Left cardiac atrium (tissue), 4 donors: ENCODE data around the gene COX6B1. TPM values are rescaled to one million over a fixed set of nuclear protein-coding genes. Genes with fewer than 3 reads are reported as not detected.

ENCODE experiments used
- ATAC-seq, 2 donors: fragments of 200-7000 bp; cut with Tn5 transposase; one replicate each; pipeline ENCODE4 v1.9.1; 2020; ENCODE audit warnings: mild to moderate bottlenecking in 2 of 2, moderate library complexity in 2 of 2
- DNase-seq: peaks from one replicate; pipeline ENCODE4 v3.0.0-alpha.2; 2020
- intact Hi-C, 2 donors: fragments of 100-400 bp; cut with DNase I; formaldehyde crosslinking; loops; one replicate each; pipeline versions ENCODE4 v1.14.1 to v1.15.1; 2022 to 2023
- total RNA-seq, 2 donors: library from RNA; stranded (reverse); fragmentation: NEBNext Ultra II Directional; extraction: Animal tissue kit (Norgen Biotek cat#: 25700); gene quantifications; one replicate each; pipeline ENCODE4 v1.2.1, GENCODE V29; 2021
- donor health status: DM: no; HTN: yes; CAD: no.
- donor health status: DM: no; HTN: yes; CAD: no; lungs with severe emphysema.
- donor health status: DM: yes; HTN: yes; CAD: no.
- donor health status: Dilated cardiomyopathy.

COX6B1 gene
- total RNA-seq, 2 donors from 2014 or later, result 934 to 1,059 TPM

DNA sequence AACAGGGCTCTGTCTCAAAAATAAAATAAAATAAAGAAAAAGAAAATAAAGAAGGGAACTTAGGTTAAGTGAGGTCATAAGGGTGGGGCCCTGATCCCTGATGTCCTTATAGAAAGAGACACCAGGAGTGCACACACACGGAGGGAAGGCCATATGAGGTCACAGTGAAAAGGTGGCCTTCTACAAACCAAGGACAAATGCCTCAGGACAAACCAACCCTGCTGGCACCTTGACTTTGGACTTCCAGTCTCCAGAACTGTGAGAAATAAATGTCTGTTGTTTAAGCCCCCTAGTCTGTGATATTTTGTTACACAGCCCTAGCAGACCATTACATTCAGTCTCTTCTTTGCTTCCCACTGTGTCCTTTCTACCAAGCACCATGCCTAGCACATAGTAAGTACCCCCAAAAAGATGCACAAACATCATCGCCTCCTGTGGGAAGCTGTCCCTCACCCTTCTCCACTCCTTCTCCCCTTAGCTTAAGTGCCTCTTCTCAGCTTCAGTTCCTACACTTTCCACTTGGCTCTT is 47.8 kb downstream of the COX6B1 start:
- intact Hi-C loops, result loop anchor here in 1 of 2 donors (2.0 kb wide), 1 partner anchor 237 kb away; no protein-coding TSS in a partner anchor
- DNase-seq (no peak), ATAC-seq (no peak)

DNA sequence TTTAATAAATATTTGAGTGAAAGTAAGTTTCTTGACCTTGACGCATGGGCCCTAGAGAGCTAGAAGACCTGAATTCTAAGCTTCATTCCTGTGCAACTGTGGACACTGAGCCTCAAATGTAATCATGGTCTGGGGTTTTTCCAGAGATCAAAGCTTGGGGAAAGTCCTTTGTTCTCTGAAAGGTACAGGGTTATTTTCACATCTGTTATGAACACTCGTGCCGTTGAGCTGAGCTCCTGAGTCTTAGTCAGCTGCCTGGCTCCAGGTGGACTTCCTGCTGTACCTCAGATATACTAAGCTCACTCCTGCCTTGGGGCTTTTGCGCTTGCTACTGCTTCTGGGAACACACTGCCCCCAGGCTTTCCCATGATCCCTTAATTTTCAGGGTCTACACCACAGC is 48.7 kb downstream of the COX6B1 start:
- ATAC-seq, result no peak
- no peak for DNase-seq
- intact Hi-C loops, result no loop called here

- ATAC-seq, result peak; percentile 100
- DNase-seq, result peak; percentile 97
- intact Hi-C loops, result no loop called here
Observed at GRCh38 chr19:35702223-35703012, 54.3 kb downstream of the COX6B1 start.

- DNase-seq (no peak), ATAC-seq (no peak)
- intact Hi-C loops, result no loop called here
Observed at GRCh38 chr19:35703343-35703742, 55.2 kb downstream of the COX6B1 start.

GRCh38 chr19:35704218-35704617 is 56.1 kb downstream of the COX6B1 start, which contains the start of gene ZBTB32:
TSS of gene ZBTB32 (plus strand) at chr19:35704558. CDS start at chr19:35714627, 10,069 bp downstream.
- intact Hi-C loops, result no loop called here
- ATAC-seq (peak in 1 of 2 donors; percentile 27), DNase-seq (no peak)

Other genes with a start within 250 kb of the COX6B1 start
- gene FFAR2, start 200.1 kb upstream of the COX6B1 start, total RNA-seq, result under 1 TPM; 0.44 to 0.47 TPM
- gene KRTDAP, start 157.9 kb upstream of the COX6B1 start, total RNA-seq, result not detected
- gene DMKN, start 134.7 kb upstream of the COX6B1 start, total RNA-seq, result 1 to 10 TPM; 7.5 to 7.6 TPM
- not detected for gene SBSN, start 120.0 kb upstream of the COX6B1 start, total RNA-seq
- gene GAPDHS, start 114.9 kb upstream of the COX6B1 start, total RNA-seq, result not detected
- gene TMEM147, start 102.7 kb upstream of the COX6B1 start, total RNA-seq, result 10 to 100 TPM; 78.1 to 87.5 TPM
- not detected for gene ATP4A, start 84.7 kb upstream of the COX6B1 start, total RNA-seq
- not detected for gene PMIS2, start 62.1 kb upstream of the COX6B1 start, total RNA-seq
- gene HAUS5, start 35.6 kb upstream of the COX6B1 start, total RNA-seq, result 1 to 10 TPM; 3.8 to 4.2 TPM
- 10 to 100 TPM; 51.3 to 54.2 TPM for gene RBM42, start 19.3 kb upstream of the COX6B1 start, total RNA-seq
- gene ETV2, start 6.6 kb upstream of the COX6B1 start, total RNA-seq, result under 1 TPM; 0.29 to 0.88 TPM
- not detected for gene UPK1A, start 18.2 kb downstream of the COX6B1 start, total RNA-seq
- not detected for gene ZBTB32, start 56.2 kb downstream of the COX6B1 start, total RNA-seq
- gene KMT2B, start 69.7 kb downstream of the COX6B1 start, total RNA-seq, result 10 to 100 TPM; 15.4 to 17.1 TPM
- gene IGFLR1, start 94.1 kb downstream of the COX6B1 start, total RNA-seq, result 1 to 10 TPM; 6.5 to 7.0 TPM
- gene U2AF1L4, start 97.1 kb downstream of the COX6B1 start, total RNA-seq, result 10 to 100 TPM; 17.7 to 21.6 TPM
- gene PSENEN, start 97.3 kb downstream of the COX6B1 start, total RNA-seq, result 10 to 100 TPM; 41.7 to 46.6 TPM
- 1 to 10 TPM; 7.5 to 8.1 TPM for gene LIN37, start 100.3 kb downstream of the COX6B1 start, total RNA-seq
- gene HSPB6, start 108.7 kb downstream of the COX6B1 start, total RNA-seq, result 100 to 1,000 TPM; 210 to 251 TPM
- gene PROSER3, start 109.9 kb downstream of the COX6B1 start, total RNA-seq, result 1 to 10 TPM; 6.8 to 8.4 TPM
- gene ARHGAP33, start 127.2 kb downstream of the COX6B1 start, total RNA-seq, result 1 to 10 TPM; 2.4 to 2.7 TPM
- gene PRODH2, start 164.5 kb downstream of the COX6B1 start, total RNA-seq, result not detected
- gene NPHS1, start 204.2 kb downstream of the COX6B1 start, total RNA-seq, result not detected
- under 1 TPM in 1 of 2 donors, not detected in 1; 0.06 TPM for gene KIRREL2, start 208.6 kb downstream of the COX6B1 start, total RNA-seq
- 10 to 100 TPM; 11.3 to 17.0 TPM for gene APLP1, start 220.3 kb downstream of the COX6B1 start, total RNA-seq